Stimulated activated CD4-positive, alpha-beta T cell treated with anti-CD3 and anti-CD28 coated beads, Interleukin-4, amount 100 ng/mL, for 48 hours (primary cell): Measurements from ENCODE around the gene HELLS.
"Not testable (repeated sequence)": the region's sequence is repeated elsewhere in the genome, so short reads cannot be mapped to it uniquely, and the experiment has no call there.

Experiments
- DNase-seq, 2 donors: peaks; one replicate each; pipeline ENCODE4 v3.0.0-alpha.2; 2020; ENCODE audit warnings: low read depth in 2 of 2

The HELLS gene

DNA sequence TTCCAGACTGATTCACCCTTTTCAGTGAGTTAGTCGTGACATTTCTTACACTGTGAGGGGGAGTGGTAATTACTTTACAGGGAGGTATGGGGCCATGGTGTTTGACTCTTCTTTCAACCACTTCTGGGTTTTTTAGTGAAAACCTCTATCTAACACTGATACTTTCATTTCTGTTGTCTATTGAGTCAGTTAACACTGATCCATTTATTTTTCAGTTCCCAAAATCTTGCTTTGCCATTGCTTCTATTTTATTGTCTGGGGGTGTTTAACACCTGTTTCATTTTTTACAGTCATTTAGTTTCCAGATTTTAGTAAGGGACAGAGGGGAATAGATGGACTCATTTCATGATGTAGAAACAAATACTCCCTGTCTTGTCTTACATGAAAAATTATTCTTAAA, 61.5 kb downstream of the HELLS start:
- no peak for DNase-seq

DNA sequence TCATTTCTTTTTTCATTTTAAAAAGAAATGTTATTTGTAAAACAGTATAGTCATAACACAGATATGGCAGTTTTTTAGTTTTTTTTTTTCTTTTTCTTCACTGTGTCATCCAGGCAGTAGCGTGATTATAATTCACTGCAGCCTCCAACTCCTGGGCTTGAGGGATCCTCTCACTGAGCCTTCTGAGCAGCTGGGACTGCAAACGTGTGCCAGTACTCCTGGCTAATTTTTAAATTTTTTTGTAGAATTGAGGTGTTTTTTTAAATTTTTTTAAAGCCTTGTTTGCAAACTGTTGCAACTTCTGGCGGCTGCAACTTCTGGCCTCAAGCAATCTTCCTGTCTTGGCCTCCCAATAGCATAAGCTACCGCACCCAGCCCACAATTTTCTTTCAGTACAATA, 63.0 kb downstream of the HELLS start:
- no peak for DNase-seq

DNA sequence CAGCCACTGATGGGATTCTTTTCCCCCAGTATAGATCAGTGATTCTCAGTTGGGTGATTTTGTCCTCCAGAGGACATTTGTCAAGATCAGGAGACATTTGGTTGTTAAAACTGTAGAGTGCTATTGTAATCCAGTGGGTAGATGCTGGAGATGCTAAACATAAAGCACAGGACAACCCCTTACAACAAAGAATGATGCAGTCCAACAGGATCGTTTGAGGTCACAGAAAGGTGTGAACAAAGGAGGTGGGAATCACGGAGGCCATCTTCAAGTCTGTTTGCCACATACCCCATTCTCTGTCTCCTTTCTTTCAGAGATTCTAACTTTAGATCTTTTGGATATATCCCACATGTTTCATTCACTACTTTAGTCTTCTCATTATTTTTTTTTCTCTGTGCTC, 69.0 kb downstream of the HELLS start:
- DNase-seq, result no peak

DNA sequence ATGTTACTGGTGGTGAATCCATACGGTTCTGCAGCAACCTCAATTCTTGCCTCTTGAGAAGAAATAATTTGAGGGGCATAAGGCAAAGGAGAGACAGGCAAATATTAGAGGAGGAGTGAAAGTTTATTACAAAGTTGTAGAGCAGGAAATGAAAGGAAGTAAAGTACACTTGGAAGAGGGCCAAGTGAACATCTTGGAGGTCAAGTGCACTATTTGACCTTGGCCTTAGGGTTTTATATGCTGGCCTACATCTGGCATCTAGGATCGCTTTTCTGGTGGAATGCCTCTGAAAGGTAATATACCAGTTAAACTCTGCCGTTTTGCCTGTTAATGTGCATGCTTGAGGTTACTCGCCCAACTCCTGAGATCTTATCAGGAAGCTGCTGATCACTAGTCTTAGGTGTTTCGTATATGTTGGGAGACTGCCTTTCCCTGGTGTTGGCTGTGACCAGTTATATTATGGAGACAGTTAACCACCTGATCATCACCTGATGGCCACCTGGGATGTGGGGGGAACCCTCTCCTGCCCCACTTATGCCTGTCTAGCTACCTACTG, 71.9 kb downstream of the HELLS start:
- DNase-seq, result no peak

DNA sequence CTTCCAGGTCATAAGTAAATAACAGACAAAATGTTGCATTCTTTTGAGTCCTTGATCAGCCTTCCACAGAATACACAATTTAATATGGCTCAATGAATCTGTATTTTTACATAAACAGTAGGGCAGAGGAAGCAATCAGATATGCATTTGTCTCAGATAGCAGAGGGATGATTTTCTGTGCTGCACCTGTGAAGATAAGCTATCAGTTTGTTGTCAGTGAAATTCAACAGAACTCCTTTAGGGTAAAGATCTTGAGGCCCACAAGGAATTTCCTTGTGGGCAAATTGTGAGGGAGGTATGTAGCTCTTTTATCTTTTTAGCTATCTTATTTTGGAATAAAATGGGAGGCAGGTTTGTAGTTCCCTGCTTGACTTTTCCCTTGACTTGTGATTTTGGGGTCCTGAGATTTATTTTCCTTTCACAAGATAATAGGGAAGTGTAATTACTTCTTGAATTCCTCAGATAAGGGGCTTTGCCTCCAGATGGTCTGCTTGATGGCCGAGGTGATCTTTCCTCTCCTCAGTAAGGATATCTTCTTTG, 77.1 kb downstream of the HELLS start:
- no peak for DNase-seq

DNA sequence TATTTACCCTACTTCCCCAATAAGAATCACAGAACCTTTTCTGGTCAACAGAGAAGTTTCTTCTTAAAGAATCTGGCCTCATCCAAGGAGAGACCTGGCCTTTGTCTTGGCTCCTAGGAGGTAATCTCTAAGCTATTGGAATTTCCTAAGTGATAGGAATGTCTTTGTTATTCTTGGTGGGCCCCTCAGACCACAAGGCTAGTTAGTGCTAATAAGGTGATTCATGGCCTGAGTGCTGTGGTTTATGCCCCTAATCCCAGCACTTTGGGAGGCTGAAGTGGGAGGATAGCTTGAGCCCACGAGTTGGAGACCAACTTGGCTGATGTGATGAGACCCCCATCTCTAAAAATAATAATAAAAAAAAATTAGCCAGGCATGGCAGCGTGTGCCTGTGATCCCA, 78.0 kb downstream of the HELLS start:
- DNase-seq, result no peak

DNA sequence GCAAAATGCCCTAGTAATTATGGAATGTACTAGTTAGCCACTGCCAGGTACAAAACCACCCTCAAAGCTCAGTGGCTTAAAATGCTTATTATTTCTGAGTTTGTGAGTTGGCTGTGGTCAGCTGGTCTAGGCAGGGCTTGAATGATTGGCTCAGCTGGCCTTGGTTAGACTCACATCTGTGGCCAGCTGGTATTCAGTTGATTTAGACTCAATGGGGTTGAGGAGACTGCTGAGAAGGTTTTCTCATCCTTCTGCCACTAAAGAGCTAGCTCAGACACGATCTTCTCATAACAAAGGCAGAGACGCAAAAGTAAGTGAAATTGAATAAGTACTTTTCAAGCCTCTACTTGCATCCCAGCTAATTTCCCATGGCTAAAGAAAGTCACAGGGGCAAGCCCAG, 80.9 kb downstream of the HELLS start:
- DNase-seq, result no peak

DNA sequence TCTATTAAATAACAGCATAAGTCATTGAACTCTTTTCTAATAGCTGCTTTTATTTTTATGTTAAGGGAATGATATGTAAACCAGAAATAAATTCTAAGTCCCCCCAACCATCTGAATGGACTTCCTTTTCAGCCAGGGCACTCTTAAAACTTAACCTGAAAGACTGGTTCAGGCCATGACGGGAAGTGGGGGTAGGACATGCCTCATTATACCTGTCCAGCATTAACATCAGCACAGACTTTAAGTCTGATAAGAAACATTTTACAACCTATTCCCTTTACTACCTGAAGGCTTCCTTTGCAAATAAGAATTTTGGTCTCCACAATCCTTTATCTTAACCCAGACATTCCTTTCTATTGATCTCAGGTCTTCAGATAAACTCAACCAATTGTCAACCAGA, 81.9 kb downstream of the HELLS start:
- no peak for DNase-seq

DNA sequence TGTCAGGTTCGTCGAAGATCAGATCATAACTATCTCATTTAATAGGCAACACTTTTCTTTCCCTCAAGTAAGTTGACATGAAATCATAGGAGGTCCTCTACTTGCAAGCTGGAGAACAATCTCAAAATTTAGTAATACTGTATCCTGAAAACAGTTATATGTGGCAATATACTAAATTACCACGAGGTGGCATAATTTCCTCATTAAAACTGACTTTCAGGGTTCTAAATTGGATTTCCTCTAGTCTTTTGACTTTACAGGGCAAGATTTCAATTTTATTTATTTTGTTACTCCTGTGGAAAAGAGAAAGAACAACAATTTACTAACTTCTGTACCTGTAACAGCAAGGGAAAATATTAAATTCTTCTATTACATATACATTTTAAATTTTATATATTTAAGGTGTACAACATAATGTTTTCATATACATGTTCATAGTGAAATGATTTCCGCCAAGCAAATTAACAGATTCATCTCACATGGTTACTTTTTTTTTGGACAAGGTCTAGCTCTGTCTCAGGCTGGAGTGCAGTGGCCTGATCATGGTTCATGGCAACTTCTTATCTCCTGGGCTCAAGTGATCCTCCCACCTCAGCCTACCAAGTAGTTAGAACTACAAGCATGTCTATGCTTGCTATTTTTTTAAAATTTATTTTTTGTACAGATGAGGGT, 84.6 kb downstream of the HELLS start:
- DNase-seq, result no peak

DNA sequence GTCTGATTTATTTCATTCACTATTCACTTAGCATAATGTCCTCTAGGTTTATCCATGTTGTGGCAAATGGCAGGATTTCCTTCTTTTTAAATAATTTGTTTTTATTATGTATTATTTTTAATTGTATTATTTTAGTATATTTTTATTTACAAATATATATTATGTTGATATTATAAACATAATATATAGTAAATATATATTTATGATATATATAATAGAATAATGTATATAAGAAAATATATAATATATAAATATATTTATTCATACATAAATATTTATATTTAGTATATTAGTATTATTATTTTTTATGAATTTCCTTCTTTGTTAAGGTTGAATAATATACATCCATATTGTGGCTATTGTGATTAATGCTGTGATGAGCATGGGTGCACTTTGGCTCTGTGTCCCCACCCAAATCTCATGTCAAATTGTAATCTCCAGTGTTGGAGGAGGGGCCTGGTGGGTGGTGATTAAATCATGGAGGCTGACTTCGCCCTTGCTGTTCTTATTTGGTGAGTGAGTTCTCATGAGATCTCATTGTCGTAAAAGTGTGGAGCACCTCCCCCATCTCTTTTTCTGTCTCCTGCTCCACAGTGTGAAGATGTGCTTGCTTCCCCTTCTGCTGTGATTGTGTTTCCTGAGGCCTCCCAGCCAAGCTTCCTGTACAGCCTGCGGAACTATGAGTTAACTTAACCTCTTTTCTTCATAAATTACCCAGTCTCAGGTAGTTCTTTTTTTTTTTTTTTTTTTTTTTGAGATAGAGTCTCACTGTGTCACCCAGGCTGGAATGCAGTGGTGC, 85.7 kb downstream of the HELLS start:
- DNase-seq, result no peak

DNA sequence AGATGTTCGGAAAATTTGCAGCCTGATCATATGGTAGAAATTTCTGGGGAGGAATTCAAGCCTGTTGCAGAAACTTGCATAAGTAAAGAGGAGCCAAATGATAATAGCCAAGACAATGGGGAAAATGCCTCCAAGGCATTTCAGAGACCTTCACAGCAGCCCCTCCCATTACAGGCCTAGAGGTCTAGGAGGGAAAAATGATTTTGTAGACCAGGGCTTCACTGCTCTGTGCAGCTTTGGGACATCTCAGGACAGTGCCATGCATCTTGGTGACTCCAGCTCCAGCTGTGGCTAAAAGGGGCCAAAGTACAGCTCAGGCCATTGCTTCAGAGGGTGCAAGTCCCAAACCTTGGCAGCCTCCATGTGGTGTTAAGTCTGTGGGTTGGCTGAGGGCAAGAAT, 87.4 kb downstream of the HELLS start:
- no peak for DNase-seq

DNA sequence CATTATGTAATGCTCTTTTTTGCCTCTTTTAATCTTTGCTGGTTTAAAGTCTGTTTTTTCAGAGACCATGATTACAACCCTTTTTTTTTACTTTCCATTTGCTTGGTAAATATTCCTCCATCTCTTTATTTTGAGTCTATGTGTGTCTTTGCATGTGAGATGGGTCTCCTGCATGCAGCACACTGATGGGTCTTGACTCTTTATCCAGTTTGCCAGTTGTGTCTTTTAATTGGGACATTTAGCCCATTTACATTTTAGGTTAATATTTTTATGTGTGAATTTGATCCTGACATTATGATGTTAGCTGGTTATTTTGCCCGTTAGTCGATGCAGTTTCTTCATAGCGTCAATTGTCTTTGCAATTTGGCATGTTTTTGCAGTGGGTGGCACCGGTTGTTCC, 92.5 kb downstream of the HELLS start:
- DNase-seq, result not testable (repeated sequence)

DNA sequence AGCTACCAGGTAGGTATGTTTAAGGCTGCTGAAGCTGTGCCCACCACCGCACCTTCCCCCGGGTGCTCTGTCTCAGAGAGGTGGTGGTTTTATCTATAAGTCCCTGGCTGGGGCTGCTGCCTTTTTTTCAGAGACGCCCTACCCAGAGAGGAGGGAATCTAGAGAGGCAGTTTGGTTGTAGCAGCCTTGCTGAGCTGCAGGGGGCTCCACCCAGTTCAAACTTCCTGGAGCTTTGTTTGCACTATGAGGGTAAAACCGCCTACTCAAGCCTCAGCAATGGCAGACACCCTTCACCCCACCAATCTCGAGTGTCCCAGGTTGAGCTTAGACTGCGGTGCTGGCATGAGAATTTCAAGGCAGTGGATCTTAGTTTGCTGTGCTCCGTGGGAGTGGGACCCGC, 94.3 kb downstream of the HELLS start:
- DNase-seq, result no peak

DNA sequence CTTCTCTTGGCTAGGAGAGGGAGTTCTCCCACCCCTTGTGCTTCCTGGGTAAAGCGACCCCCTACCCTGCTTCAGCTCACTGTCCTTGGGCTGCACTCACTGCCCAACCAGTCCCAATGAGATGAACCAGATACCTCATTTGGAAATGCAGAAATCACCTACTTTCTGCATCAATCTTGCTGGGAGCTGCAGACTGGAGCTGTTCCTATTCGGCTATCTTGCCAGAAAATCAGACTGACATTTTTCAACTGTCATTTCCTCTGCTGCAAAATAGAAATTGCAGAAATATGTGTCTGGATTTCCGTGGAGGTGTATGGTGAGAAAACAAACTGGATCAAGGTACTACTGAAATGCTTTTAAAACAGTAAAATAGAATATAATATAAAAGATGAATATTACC, 95.0 kb downstream of the HELLS start:
- no peak for DNase-seq

DNA sequence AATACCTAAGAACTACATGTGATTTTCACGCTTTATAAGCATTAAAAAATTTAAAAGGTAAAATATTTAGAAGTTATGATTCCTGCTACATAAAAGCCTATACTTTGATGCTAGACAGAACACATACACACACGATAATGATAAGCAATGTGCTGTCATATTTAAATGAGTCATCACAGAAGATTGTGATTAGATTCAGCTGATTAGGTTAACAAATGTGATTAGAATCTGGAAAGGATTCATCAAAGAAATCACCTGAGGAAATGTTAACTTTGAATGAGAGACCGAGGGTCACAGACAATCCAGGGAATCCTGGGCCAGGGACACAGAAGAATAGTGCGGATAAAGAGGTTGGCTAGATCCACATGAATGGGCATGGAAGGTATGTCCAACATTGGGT, 95.9 kb downstream of the HELLS start:
- DNase-seq, result no peak

DNA sequence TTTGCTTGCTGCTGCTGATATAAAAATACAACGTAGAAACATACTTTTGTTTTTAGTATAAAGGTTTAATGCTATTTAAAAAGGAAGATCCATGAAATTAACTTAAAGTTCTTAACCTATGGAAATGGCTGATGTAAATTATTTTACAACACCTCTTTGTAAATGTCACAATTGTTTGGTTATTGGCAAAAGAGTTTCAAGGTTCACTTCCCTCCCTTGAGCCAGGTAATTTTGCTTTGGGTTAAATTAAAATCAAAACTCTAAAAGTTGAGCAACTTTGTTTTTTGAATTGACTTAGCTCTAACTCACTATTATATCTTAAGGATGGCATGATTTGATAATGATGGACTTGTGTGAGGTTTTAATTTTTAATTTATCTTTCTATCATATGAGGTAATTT, 98.8 kb downstream of the HELLS start:
- DNase-seq, result no peak

DNA sequence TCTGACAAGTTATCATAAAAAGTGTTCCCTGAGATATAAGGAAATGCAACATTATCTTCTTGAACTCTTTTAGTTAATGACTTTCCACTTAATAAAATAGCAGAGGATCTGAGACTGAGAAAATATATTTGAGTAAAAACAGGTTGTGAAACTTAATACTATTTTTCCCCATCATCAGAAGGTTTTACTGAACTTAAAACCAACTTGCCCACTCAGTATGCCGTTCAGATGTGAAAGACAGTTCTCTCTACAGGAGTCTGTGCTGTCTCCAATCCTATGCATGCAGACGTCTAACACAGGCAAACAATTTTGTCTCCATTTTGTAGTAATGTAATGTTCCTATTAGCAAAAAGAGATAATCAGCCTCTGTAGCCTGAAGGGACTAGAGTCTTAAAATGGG, 99.7 kb downstream of the HELLS start:
- DNase-seq, result no peak
